OCI-LY1 (cell line): Measurements from ENCODE around the gene MCF2L.

Experiments used
- EZH2 ChIP-seq: fragments of 200-600 bp; sonication (generic), shearing (Covaris generic); IDR thresholded peaks from 2 replicates; pipeline ENCODE4 v1.8.0; 2017; ENCODE audit warnings: borderline replicate concordance, mixed run types, mild to moderate bottlenecking, antibody characterized with exemption, low read length, moderate library complexity, mixed read lengths
- TF ChIP-seq, protein P1 (sequence below): fragments of 200-600 bp; sonication (generic), shearing (Covaris generic); IDR thresholded peaks from 2 replicates; pipeline ENCODE4 v1.5.1; 2017; ENCODE audit warnings: mild to moderate bottlenecking, antibody characterized with exemption, low read length, moderate library complexity, mixed read lengths

DNA sequence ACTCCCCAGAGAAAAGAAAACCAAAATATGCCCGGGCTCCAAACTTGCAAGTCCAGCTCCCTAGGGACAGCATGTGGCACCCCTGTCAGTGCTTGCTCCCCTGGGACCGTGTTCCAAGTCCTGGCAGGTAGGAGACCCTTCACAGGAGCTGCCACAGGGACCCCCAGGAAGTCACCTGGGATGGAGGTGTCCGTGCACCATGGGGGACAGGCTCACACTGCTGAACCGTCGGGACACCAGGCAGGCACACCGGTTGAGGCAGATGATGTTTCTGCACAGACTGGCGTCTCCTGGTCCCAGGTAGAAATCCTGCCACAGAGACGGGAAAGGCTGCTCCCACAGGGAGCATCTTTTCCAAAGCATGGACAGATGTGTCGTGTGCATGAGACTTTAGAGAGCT, 177.7 kb downstream of the MCF2L start:
- TF ChIP-seq, protein P1, sequence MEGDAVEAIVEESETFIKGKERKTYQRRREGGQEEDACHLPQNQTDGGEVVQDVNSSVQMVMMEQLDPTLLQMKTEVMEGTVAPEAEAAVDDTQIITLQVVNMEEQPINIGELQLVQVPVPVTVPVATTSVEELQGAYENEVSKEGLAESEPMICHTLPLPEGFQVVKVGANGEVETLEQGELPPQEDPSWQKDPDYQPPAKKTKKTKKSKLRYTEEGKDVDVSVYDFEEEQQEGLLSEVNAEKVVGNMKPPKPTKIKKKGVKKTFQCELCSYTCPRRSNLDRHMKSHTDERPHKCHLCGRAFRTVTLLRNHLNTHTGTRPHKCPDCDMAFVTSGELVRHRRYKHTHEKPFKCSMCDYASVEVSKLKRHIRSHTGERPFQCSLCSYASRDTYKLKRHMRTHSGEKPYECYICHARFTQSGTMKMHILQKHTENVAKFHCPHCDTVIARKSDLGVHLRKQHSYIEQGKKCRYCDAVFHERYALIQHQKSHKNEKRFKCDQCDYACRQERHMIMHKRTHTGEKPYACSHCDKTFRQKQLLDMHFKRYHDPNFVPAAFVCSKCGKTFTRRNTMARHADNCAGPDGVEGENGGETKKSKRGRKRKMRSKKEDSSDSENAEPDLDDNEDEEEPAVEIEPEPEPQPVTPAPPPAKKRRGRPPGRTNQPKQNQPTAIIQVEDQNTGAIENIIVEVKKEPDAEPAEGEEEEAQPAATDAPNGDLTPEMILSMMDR: no peak
- TF ChIP-seq EZH2: no peak
